Upper lobe of left lung (tissue), 6 donors: ENCODE measurements around the gene FOXQ1. TPM values are rescaled to one million over a fixed set of nuclear protein-coding genes. Genes with fewer than 3 reads are reported as not detected.
A peak's percentile ranks its signal among the peaks of the same experiment; 100 is the strongest.

Source experiments
- ATAC-seq, 2 donors: fragments of 200-7000 bp; cut with Tn5 transposase; one replicate each; pipeline ENCODE4 v1.9.1; 2022; ENCODE audit warnings: mild to moderate bottlenecking in 2 of 2, moderate library complexity in 2 of 2; ENCODE audit not compliant: low FRiP score in 2 of 2
- DNase-seq, 2 donors: peaks; one replicate each; pipeline ENCODE4 v3.0.0-alpha.2; 2019 to 2020
- H3K27ac ChIP-seq, 4 donors: fragments of 200-600 bp; sonication (generic); one replicate each; pipeline ENCODE4 v1.5.1; 2016 to 2019
- H3K27me3 ChIP-seq, 4 donors: fragments of 200-600 bp; sonication (generic); one replicate each; pipeline ENCODE4 v1.5.1; 2017 to 2019
- H3K36me3 ChIP-seq, 4 donors: fragments of 200-600 bp; sonication (generic); one replicate each; pipeline ENCODE4 v1.5.1; 2016 to 2019
- H3K4me1 ChIP-seq, 4 donors: fragments of 200-600 bp; sonication (generic); one replicate each; pipeline ENCODE4 v1.5.1; 2018 to 2019
- H3K4me3 ChIP-seq, 4 donors: fragments of 200-600 bp; sonication (generic); one replicate each; pipeline ENCODE4 v1.5.1; 2017 to 2019; ENCODE audit warnings: mild to moderate bottlenecking in 2 of 4, moderate library complexity in 1 of 4
- H3K9me3 ChIP-seq, 4 donors: fragments of 200-600 bp; sonication (generic); one replicate each; pipeline ENCODE4 v1.5.1; 2018 to 2019
- CTCF ChIP-seq, 6 experiments: fragments of 450-650 bp in 4 of 6; fragments of 200-600 bp in 2 of 6; sonication (generic) in 2 of 6; IDR thresholded peaks; one replicate each; pipeline ENCODE4 v1.5.1; 2016 to 2019; ENCODE audit warnings: antibody characterized with exemption in 6 of 6
- EP300 ChIP-seq, 4 donors: sonication (generic); formaldehyde crosslinking; IDR thresholded peaks; one replicate each; pipeline ENCODE4 v1.5.1; 2017; ENCODE audit warnings: antibody characterized with exemption in 4 of 4, control low read depth in 2 of 4
- POLR2A ChIP-seq, 4 donors: fragments of 450-650 bp; IDR thresholded peaks; one replicate each; pipeline ENCODE4 v1.5.1; 2016 to 2017; ENCODE audit warnings: antibody characterized with exemption in 4 of 4, mild to moderate bottlenecking in 2 of 4
- POLR2AphosphoS5 ChIP-seq, 2 donors: sonication (generic); formaldehyde crosslinking; IDR thresholded peaks; one replicate each; pipeline ENCODE4 v1.5.1; 2017; ENCODE audit warnings: antibody characterized with exemption in 2 of 2
- WGBS, 2 donors: methylation state at CpG; one replicate each; pipeline ENCODE4 v1.1.5; 2017 to 2018; 5-methylcytosine and 5-hydroxymethylcytosine counted together
- total RNA-seq, 6 donors: library from RNA; depleted of rRNA in 4 of 6; stranded (reverse); fragments of >200 nt in 4 of 6; gene quantifications; one replicate each; pipeline versions ENCODE4 v1.1.0 to v1.2.1, GENCODE V29; 2016 to 2021
- donor health status: DM: no; HTN: no; CAD: no; lungs with moderate emphysema.
- donor health status: DM: no; HTN: yes; CAD: no; lungs with severe emphysema.

The FOXQ1 gene
- total RNA-seq, 6 donors from 2014 or later: 3.9 to 15.4 (median 10.3) TPM

- ATAC-seq (peak; percentile 47 to 73), DNase-seq (no peak)
- H3K4me1 ChIP-seq: peaks cover 15 to 30% (median 22%) of the 10 kb centered on the region in 4 donors
- H3K4me3 ChIP-seq: no peak overlapping the region
- WGBS, 2 donors: 56 to 59% methylated on average over 5 of the region's 5 CpGs
- H3K36me3 ChIP-seq: no peaks in the 10 kb centered on the region
- TF ChIP-seq POLR2AphosphoS5 (IDR thresholded peaks at IDR 0.05): peak; percentile 4 to 15
- TF ChIP-seq CTCF (IDR thresholded peaks at IDR 0.05): no peak
- H3K27ac ChIP-seq: peak overlapping the region in 2 of 4 donors; percentile 44 to 53
- no peaks in the 10 kb centered on the region for H3K27me3 ChIP-seq
- peaks cover 0 to 10% (median 9%) of the 10 kb centered on the region in 4 donors for H3K9me3 ChIP-seq
These were observed 34.7 kb downstream of the FOXQ1 start for GRCh38 chr6:1346558-1347091.

GRCh38 chr6:1347161-1347560 lies 35.3 kb downstream of the FOXQ1 start:
- ATAC-seq (peak; percentile 39 to 80), DNase-seq (peak in 1 of 2 donors; percentile 48)
- Histone ChIP-seq H3K9me3 (peaks cover 0 to 14% (median 10%) of the 10 kb centered on the region in 4 donors), H3K27me3 (no peaks in the 10 kb centered on the region), H3K4me3 (no peak overlapping the region), H3K4me1 (peaks cover 15 to 30% (median 22%) of the 10 kb centered on the region in 4 donors), H3K36me3 (no peaks in the 10 kb centered on the region), H3K27ac (peak overlapping the region in 3 of 4 donors; percentile 22 to 53 (median 44))
- TF ChIP-seq POLR2AphosphoS5 (IDR thresholded peaks at IDR 0.05) (peak in 1 of 2 donors; percentile 30), EP300 (IDR thresholded peaks at IDR 0.05) (peak in 1 of 4 donors; percentile 78), CTCF (IDR thresholded peaks at IDR 0.05) (no peak), POLR2A (IDR thresholded peaks at IDR 0.05) (no peak)
- 60 to 61% methylated on average over 3 of the region's 3 CpGs for WGBS, 2 donors

GRCh38 chr6:1348675-1349074 lies 36.8 kb downstream of the FOXQ1 start:
- H3K27ac ChIP-seq: peak overlapping the region in 1 of 4 donors; percentile 2
- peak in 1 of 2 donors; percentile 81 for DNase-seq

GRCh38 chr6:1349655-1350054 lies 37.8 kb downstream of the FOXQ1 start:
- H3K4me3 ChIP-seq: no peak overlapping the region
- peaks cover 15 to 30% (median 22%) of the 10 kb centered on the region in 4 donors for H3K4me1 ChIP-seq
- TF ChIP-seq CTCF (IDR thresholded peaks at IDR 0.05): no peak
- no peak for TF ChIP-seq POLR2A (IDR thresholded peaks at IDR 0.05)
- no peak for TF ChIP-seq EP300 (IDR thresholded peaks at IDR 0.05)
- TF ChIP-seq POLR2AphosphoS5 (IDR thresholded peaks at IDR 0.05): no peak
- WGBS, 2 donors: 41 to 42% methylated on average over 1 of the region's 1 CpG
- H3K27me3 ChIP-seq: no peaks in the 10 kb centered on the region
- ATAC-seq (no peak), DNase-seq (no peak)
- peaks cover 0 to 14% (median 9%) of the 10 kb centered on the region in 4 donors for H3K9me3 ChIP-seq
- no peaks in the 10 kb centered on the region for H3K36me3 ChIP-seq
- no peak overlapping the region for H3K27ac ChIP-seq

More at GRCh38 chr6:1348675-1349074, 36.8 kb downstream of the FOXQ1 start:
- H3K4me1 ChIP-seq: peaks cover 15 to 30% (median 22%) of the 10 kb centered on the region in 4 donors
- ATAC-seq: peak; percentile 87 to 92
- TF ChIP-seq POLR2AphosphoS5 (IDR thresholded peaks at IDR 0.05) (peak; percentile 72 to 84), POLR2A (IDR thresholded peaks at IDR 0.05) (no peak), EP300 (IDR thresholded peaks at IDR 0.05) (peak in 3 of 4 donors; percentile 26 to 96 (median 68)), CTCF (IDR thresholded peaks at IDR 0.05) (no peak)
- no peaks in the 10 kb centered on the region for H3K27me3 ChIP-seq
- 6 to 44% methylated on average over 1 of the region's 1 CpG for WGBS, 2 donors
- H3K9me3 ChIP-seq: peaks cover 0 to 17% (median 11%) of the 10 kb centered on the region in 4 donors
- no peaks in the 10 kb centered on the region for H3K36me3 ChIP-seq
- no peak overlapping the region for H3K4me3 ChIP-seq
